GM21737 (cell line): ENCODE data around the gene PCDH9.

ENCODE experiments used
- ATAC-seq: cut with Tn5 transposase; IDR thresholded peaks from one replicate; pipeline ENCODE4 v1.9.1; 2021; ENCODE audit warnings: mild to moderate bottlenecking, moderate library complexity; ENCODE audit not compliant: unreplicated experiment

The PCDH9 gene

GRCh38 chr13:67226696-67227095 lies 3.4 kb downstream of the PCDH9 start:
- no peak for ATAC-seq

GRCh38 chr13:67225252-67226159 lies 4.6 kb downstream of the PCDH9 start:
- no peak for ATAC-seq

- ATAC-seq = peak; percentile 63
Measured at GRCh38 chr13:67224148-67224846, 5.8 kb downstream of the PCDH9 start.

- ATAC-seq = no peak
Measured at GRCh38 chr13:67223742-67224141, 6.4 kb downstream of the PCDH9 start.

- no peak for ATAC-seq
Measured at GRCh38 chr13:67223024-67223423, 7.1 kb downstream of the PCDH9 start.

- no peak for ATAC-seq
Measured at GRCh38 chr13:67221630-67222226, 8.4 kb downstream of the PCDH9 start.

- ATAC-seq = no peak
Measured at GRCh38 chr13:67219113-67219512, 11.0 kb downstream of the PCDH9 start.

- ATAC-seq = no peak
Measured at GRCh38 chr13:67217880-67218279, 12.3 kb downstream of the PCDH9 start.

- no peak for ATAC-seq
Measured at GRCh38 chr13:67216864-67217263, 13.3 kb downstream of the PCDH9 start.

GRCh38 chr13:67210208-67210607 lies 19.9 kb downstream of the PCDH9 start:
- ATAC-seq = no peak

- ATAC-seq = no peak
Measured at GRCh38 chr13:67208552-67208951, 21.6 kb downstream of the PCDH9 start.

GRCh38 chr13:67204764-67205163 lies 25.4 kb downstream of the PCDH9 start:
- no peak for ATAC-seq

- no peak for ATAC-seq
Measured at GRCh38 chr13:67200605-67201004, 29.5 kb downstream of the PCDH9 start.

GRCh38 chr13:67200183-67200582 lies 30.0 kb downstream of the PCDH9 start:
- ATAC-seq = no peak

GRCh38 chr13:67197704-67198103 lies 32.4 kb downstream of the PCDH9 start:
- no peak for ATAC-seq

- no peak for ATAC-seq
Measured at GRCh38 chr13:67193979-67194378, 36.2 kb downstream of the PCDH9 start.

- no peak for ATAC-seq
Measured at GRCh38 chr13:67192751-67193150, 37.4 kb downstream of the PCDH9 start.

- no peak for ATAC-seq
Measured at GRCh38 chr13:67186995-67187569, 43.1 kb downstream of the PCDH9 start.

GRCh38 chr13:67184247-67184646 lies 45.9 kb downstream of the PCDH9 start:
- ATAC-seq = no peak

GRCh38 chr13:67183151-67183550 lies 47.0 kb downstream of the PCDH9 start:
- no peak for ATAC-seq

- ATAC-seq = no peak
Measured at GRCh38 chr13:67175836-67176459, 54.2 kb downstream of the PCDH9 start.
